Measurements from ENCODE around the gene PER3. TPM values are rescaled to one million over a fixed set of nuclear protein-coding genes. Genes with fewer than 3 reads are reported as not detected.

The PER3 gene
- total and polyA plus RNA-seq, 9 of the 15 experiments (the other 6 are each of a cell fraction or from before 2014, with no cell fraction given), result 11.9 to 22.5 (median 14.6) TPM

DNA sequence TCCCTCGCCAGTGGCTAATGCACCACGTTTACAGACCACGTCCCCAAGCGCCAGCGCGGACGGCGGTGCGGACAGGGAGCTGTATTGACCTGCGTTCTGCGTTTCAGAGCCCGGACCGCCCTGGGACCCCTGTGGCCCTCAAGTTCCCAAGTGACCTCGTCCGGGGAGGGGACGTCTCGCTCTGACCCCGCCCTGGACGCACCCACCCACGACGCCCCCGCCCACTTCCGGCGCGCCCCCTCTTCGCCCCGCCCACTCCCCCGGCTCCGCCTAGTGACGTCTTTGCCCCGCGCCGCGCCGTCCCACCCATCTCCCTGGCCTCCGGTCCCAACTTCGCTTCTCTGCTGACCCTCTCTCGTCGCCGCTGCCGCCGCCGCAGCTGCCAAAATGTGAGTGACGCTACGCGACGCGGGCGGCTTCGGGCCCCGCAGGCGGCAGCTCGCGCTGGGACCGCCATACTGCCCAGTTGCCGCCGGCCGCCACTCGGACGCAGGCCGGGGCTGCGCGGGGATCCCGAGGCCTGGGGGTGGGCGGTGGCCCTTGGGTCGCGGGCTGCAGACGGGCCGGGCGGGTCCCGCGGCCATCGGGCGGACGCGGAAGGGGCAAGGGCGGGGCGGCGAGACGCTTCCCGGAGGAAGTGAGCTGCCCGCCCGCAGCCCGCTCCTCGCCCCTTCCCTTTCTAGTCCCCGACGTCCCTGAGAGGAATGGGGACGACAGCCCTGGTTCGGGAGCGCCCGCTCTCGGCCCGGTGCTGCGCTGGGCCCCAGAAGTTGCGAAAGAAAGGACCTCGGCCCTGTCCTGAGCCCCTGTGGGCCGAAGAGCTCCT, 12.9 kb upstream of the PER3 start, which contains the start of gene VAMP3 (continued):
- TF ChIP-seq, protein P1, sequence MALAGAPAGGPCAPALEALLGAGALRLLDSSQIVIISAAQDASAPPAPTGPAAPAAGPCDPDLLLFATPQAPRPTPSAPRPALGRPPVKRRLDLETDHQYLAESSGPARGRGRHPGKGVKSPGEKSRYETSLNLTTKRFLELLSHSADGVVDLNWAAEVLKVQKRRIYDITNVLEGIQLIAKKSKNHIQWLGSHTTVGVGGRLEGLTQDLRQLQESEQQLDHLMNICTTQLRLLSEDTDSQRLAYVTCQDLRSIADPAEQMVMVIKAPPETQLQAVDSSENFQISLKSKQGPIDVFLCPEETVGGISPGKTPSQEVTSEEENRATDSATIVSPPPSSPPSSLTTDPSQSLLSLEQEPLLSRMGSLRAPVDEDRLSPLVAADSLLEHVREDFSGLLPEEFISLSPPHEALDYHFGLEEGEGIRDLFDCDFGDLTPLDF (CRISPR knock-in tag; IDR thresholded peaks at IDR 0.05), result peak; percentile 43; the same call in 1 of the 2 replicates
- TF ChIP-seq NUFIP1 (IDR thresholded peaks at IDR 0.05; ENCODE audit: partially characterized antibody) (no peak), NR2C1 (IDR thresholded peaks at IDR 0.05) (peak; percentile 48; the same call in 1 of the 2 replicates), NR2C1 (tag; IDR thresholded peaks at IDR 0.05) (peak; percentile 33; the same call in 1 of the 2 replicates), HDAC1 (IDR thresholded peaks at IDR 0.05) (peak; percentile 67 to 93; a peak in 3 of 4 replicates), FOXM1 (IDR thresholded peaks at IDR 0.05; ENCODE audit: low read depth) (no peak), FOXM1 (CRISPR knock-in tag; IDR thresholded peaks at IDR 0.05; ENCODE audit: low read depth) (0 out of 2 replicates have a peak, but pooled peaks have one; percentile 46), KDM1A (IDR thresholded peaks at IDR 0.05) (no peak), ZNF146 (CRISPR knock-in tag; IDR thresholded peaks at IDR 0.05; ENCODE audit: unreplicated experiment) (no peak), GABPB1 (CRISPR knock-in tag; IDR thresholded peaks at IDR 0.05) (peak; percentile 89), ZNF696 (CRISPR knock-in tag; conservative IDR thresholded peaks at IDR 0.05) (no peak), KHSRP (IDR thresholded peaks at IDR 0.05) (peak; percentile 53; the same call in 1 of the 2 replicates), GATAD2A (IDR thresholded peaks at IDR 0.05) (0 out of 2 replicates have a peak, but pooled peaks have one; percentile 10)
- TF ChIP-seq, protein P2, sequence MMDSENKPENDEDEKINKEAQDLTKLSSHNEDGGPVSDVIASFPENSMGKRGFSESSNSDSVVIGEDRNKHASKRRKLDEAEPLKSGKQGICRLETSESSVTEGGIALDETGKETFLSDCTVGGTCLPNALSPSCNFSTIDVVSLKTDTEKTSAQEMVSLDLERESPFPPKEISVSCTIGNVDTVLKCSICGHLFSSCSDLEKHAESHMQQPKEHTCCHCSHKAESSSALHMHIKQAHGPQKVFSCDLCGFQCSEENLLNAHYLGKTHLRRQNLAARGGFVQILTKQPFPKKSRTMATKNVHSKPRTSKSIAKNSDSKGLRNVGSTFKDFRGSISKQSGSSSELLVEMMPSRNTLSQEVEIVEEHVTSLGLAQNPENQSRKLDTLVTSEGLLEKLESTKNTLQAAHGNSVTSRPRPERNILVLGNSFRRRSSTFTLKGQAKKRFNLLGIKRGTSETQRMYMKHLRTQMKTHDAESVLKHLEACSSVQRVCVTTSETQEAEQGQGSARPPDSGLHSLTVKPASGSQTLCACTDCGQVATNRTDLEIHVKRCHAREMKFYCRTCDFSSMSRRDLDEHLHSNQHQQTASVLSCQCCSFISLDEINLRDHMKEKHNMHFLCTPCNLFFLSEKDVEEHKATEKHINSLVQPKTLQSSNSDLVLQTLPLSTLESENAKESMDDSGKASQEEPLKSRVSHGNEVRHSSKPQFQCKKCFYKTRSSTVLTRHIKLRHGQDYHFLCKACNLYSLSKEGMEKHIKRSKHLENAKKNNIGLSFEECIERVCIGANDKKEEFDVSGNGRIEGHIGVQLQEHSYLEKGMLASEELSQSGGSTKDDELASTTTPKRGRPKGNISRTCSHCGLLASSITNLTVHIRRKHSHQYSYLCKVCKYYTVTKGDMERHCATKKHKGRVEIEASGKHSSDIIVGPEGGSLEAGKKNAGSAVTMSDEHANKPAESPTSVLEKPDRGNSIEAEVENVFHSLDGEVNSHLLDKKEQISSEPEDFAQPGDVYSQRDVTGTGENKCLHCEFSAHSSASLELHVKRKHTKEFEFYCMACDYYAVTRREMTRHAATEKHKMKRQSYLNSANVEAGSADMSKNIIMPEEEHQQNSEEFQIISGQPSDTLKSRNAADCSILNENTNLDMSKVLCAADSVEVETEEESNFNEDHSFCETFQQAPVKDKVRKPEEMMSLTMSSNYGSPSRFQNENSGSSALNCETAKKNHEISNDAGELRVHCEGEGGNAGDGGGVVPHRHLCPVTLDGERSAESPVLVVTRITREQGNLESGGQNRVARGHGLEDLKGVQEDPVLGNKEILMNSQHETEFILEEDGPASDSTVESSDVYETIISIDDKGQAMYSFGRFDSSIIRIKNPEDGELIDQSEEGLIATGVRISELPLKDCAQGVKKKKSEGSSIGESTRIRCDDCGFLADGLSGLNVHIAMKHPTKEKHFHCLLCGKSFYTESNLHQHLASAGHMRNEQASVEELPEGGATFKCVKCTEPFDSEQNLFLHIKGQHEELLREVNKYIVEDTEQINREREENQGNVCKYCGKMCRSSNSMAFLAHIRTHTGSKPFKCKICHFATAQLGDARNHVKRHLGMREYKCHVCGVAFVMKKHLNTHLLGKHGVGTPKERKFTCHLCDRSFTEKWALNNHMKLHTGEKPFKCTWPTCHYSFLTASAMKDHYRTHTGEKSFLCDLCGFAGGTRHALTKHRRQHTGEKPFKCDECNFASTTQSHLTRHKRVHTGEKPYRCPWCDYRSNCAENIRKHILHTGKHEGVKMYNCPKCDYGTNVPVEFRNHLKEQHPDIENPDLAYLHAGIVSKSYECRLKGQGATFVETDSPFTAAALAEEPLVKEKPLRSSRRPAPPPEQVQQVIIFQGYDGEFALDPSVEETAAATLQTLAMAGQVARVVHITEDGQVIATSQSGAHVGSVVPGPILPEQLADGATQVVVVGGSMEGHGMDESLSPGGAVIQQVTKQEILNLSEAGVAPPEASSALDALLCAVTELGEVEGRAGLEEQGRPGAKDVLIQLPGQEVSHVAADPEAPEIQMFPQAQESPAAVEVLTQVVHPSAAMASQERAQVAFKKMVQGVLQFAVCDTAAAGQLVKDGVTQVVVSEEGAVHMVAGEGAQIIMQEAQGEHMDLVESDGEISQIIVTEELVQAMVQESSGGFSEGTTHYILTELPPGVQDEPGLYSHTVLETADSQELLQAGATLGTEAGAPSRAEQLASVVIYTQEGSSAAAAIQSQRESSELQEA (IDR thresholded peaks at IDR 0.05; ENCODE audit: low read depth), result no peak
- TF ChIP-seq, protein P3, sequence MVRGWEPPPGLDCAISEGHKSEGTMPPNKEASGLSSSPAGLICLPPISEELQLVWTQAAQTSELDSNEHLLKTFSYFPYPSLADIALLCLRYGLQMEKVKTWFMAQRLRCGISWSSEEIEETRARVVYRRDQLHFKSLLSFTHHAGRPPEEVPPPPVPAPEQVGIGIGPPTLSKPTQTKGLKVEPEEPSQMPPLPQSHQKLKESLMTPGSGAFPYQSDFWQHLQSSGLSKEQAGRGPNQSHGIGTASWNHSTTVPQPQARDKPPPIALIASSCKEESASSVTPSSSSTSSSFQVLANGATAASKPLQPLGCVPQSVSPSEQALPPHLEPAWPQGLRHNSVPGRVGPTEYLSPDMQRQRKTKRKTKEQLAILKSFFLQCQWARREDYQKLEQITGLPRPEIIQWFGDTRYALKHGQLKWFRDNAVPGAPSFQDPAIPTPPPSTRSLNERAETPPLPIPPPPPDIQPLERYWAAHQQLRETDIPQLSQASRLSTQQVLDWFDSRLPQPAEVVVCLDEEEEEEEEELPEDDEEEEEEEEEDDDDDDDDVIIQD (CRISPR knock-in tag; IDR thresholded peaks at IDR 0.05), result no peak
- TF ChIP-seq, protein P4, sequence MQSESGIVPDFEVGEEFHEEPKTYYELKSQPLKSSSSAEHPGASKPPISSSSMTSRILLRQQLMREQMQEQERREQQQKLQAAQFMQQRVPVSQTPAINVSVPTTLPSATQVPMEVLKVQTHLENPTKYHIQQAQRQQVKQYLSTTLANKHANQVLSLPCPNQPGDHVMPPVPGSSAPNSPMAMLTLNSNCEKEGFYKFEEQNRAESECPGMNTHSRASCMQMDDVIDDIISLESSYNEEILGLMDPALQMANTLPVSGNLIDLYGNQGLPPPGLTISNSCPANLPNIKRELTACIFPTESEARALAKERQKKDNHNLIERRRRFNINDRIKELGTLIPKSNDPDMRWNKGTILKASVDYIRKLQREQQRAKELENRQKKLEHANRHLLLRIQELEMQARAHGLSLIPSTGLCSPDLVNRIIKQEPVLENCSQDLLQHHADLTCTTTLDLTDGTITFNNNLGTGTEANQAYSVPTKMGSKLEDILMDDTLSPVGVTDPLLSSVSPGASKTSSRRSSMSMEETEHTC (IDR thresholded peaks at IDR 0.05), result no peak

Measured in K562 (cell line).